ENCODE results near the gene AMT.
A peak's percentile ranks its signal among the peaks of the same experiment; 100 is the strongest.

AMT gene

GRCh38 chr3:49422379-49423248, at the start of gene AMT:
TSS of gene AMT (minus strand) at chr3:49422473. CDS start at chr3:49422450, 23 bp downstream.
- peak; percentile 9 for DNase-seq

GRCh38 chr3:49470714-49471420, 48.6 kb upstream of the AMT start:
- DNase-seq = no peak

GRCh38 chr3:49469936-49470713, 47.9 kb upstream of the AMT start, which contains the start of gene DAG1:
TSS of gene DAG1 (plus strand) at chr3:49470267. CDS start at chr3:49510535, 40,268 bp downstream.
- DNase-seq = peak; percentile 87

- no peak for DNase-seq
Observed at GRCh38 chr3:49469037-49469935, 47.0 kb upstream of the AMT start.

GRCh38 chr3:49466085-49466484, 43.8 kb upstream of the AMT start:
- no peak for DNase-seq

- DNase-seq = no peak
Observed at GRCh38 chr3:49465270-49466034, 43.2 kb upstream of the AMT start.

GRCh38 chr3:49462222-49462621, 39.9 kb upstream of the AMT start:
- DNase-seq = no peak

GRCh38 chr3:49461443-49462171, 39.3 kb upstream of the AMT start:
- DNase-seq = no peak

GRCh38 chr3:49460956-49461355, 38.7 kb upstream of the AMT start:
- no peak for DNase-seq

- no peak for DNase-seq
Observed at GRCh38 chr3:49460188-49460890, 38.1 kb upstream of the AMT start.

GRCh38 chr3:49456466-49456865, 34.2 kb upstream of the AMT start:
- DNase-seq = no peak

GRCh38 chr3:49454898-49455681, 32.8 kb upstream of the AMT start:
- DNase-seq = no peak

- DNase-seq = peak; percentile 14
Observed at GRCh38 chr3:49454458-49454857, 32.2 kb upstream of the AMT start.

- DNase-seq = no peak
Observed at GRCh38 chr3:49453621-49454020, 31.3 kb upstream of the AMT start.

GRCh38 chr3:49445391-49445790, 23.1 kb upstream of the AMT start:
- DNase-seq = no peak

- no peak for DNase-seq
Observed at GRCh38 chr3:49434731-49435130, 12.5 kb upstream of the AMT start.

- no peak for DNase-seq
Observed at GRCh38 chr3:49428752-49429080, 6.4 kb upstream of the AMT start.

- DNase-seq = no peak
Observed at GRCh38 chr3:49427586-49427985, 5.3 kb upstream of the AMT start.

- DNase-seq = no peak
Observed at GRCh38 chr3:49424816-49425215, 2.5 kb upstream of the AMT start.

Data from NCI-H1105 treated with DMSO at 0.1 percent for 48 hours (cell line).